Muscle layer of duodenum (tissue), 2 donors: ENCODE measurements around the gene KCNIP1.

Experiments used
- H3K27ac ChIP-seq: one replicate; pipeline ENCODE4 v1.7.0; 2013; ENCODE audit warnings: mild to moderate bottlenecking, low read length
- H3K27me3 ChIP-seq: one replicate; pipeline ENCODE4 v1.7.0; 2013; ENCODE audit warnings: low read depth, mild to moderate bottlenecking, control low read depth, low read length
- H3K36me3 ChIP-seq, 2 donors: one replicate each; pipeline ENCODE4 v1.7.0; 2013; ENCODE audit warnings: low read length in 2 of 2, control low read depth in 1 of 2, mild to moderate bottlenecking in 1 of 2; ENCODE audit not compliant: insufficient read depth in 2 of 2, control insufficient read depth in 1 of 2
- H3K4me1 ChIP-seq, 2 donors: one replicate each; pipeline ENCODE4 v1.7.0; 2013; ENCODE audit warnings: low read length in 2 of 2, mild to moderate bottlenecking in 2 of 2, control low read depth in 1 of 2, moderate library complexity in 1 of 2; ENCODE audit not compliant: insufficient read depth in 2 of 2, control insufficient read depth in 1 of 2
- H3K4me3 ChIP-seq, 2 donors: one replicate each; pipeline ENCODE4 v1.7.0; 2013; ENCODE audit warnings: low read length in 2 of 2, low read depth in 1 of 2, mild to moderate bottlenecking in 1 of 2
- H3K9me3 ChIP-seq, 2 donors: one replicate each; pipeline ENCODE4 v1.7.0; 2013; ENCODE audit warnings: low read length in 2 of 2, control low read depth in 1 of 2, mild to moderate bottlenecking in 1 of 2; ENCODE audit not compliant: control insufficient read depth in 1 of 2
- donor health status: healthy.

The KCNIP1 gene

GRCh38 chr5:170525470-170526211 is 21.8 kb downstream of the KCNIP1 start:
- Histone ChIP-seq H3K27ac (no peak overlapping the region), H3K27me3 (no peaks in the 10 kb centered on the region), H3K4me1 (peaks cover 0 to 9% of the 10 kb centered on the region in 2 donors)

DNA sequence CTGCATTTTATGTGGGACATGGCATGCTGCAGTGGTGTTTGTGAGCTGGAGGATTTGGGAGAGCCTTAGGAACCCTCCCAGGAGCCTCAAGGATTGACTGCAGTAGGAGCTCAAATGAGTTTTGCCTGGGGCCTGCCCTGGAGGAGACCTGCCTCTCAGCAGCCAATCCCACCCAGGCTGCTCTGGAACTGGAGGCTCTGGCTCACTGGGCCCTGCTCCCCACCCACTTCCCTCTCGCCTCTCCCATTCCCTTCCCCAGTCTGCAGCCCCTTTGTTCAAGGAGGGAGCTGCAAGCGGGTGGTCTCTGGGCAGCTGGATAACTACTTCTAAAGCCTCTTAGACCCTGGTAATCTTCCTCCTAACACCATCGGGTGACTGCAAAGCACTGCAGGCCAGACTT is 24.2 kb downstream of the KCNIP1 start:
- H3K27me3 ChIP-seq: no peaks in the 10 kb centered on the region
- no peak overlapping the region for H3K27ac ChIP-seq
- no peak overlapping the region for H3K4me3 ChIP-seq
- no peaks in the 10 kb centered on the region for H3K36me3 ChIP-seq
- no peaks in the 10 kb centered on the region for H3K9me3 ChIP-seq
- peaks cover 0 to 4% of the 10 kb centered on the region in 2 donors for H3K4me1 ChIP-seq

More at GRCh38 chr5:170525470-170526211, 21.8 kb downstream of the KCNIP1 start:
- H3K9me3 ChIP-seq: no peaks in the 10 kb centered on the region
- H3K4me3 ChIP-seq: no peak overlapping the region
- H3K36me3 ChIP-seq: no peaks in the 10 kb centered on the region

- no peaks in the 10 kb centered on the region for H3K27me3 ChIP-seq
- no peak overlapping the region for H3K4me3 ChIP-seq
- H3K9me3 ChIP-seq: no peaks in the 10 kb centered on the region
- no peak overlapping the region for H3K27ac ChIP-seq
- no peaks in the 10 kb centered on the region for H3K4me1 ChIP-seq
- no peaks in the 10 kb centered on the region for H3K36me3 ChIP-seq
Observed at GRCh38 chr5:170528976-170529375, 25.2 kb downstream of the KCNIP1 start.

DNA sequence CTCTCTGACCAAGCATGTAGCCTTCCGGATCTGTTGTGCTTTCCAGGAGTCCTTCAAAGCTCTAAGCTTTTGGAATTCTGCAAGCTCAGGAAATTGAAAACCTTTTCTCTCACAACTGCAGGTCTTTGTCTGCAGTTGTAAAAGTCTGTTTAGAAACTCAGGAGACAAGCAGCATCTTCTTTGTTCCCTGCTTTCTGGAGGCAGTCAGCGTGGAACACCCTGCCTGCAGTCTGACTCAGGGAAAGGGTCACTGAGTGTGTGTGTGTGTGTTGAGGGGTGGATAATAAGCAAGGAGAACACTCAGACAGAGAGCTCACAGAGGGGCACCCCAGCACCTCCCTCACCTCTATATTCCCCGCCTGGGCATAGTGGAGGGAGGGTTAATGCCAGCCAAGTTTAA is 29.1 kb downstream of the KCNIP1 start:
- Histone ChIP-seq H3K4me3 (no peak overlapping the region), H3K4me1 (no peaks in the 10 kb centered on the region), H3K9me3 (no peaks in the 10 kb centered on the region), H3K36me3 (no peaks in the 10 kb centered on the region), H3K27ac (no peak overlapping the region), H3K27me3 (no peaks in the 10 kb centered on the region)

DNA sequence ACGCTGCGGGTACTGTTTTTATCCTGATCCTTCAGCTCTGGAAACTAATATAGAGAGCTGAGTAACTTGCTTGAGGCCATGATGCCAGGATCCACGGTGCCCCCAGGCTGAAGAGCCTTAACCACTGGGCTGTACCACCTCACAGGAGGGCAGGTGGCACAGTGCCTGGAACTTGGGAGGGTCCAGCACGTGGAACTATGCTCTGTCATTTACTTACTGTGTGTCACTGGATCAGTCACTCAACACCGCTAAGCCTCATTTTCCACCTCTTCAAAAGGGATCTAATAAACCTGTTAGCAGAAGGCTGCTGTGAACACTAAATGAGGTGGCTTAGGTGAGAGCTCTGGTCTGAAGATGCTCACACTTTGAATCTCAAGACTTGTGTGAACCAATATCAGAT is 29.6 kb downstream of the KCNIP1 start:
- Histone ChIP-seq H3K4me3 (no peak overlapping the region), H3K36me3 (no peaks in the 10 kb centered on the region), H3K27ac (no peak overlapping the region), H3K9me3 (no peaks in the 10 kb centered on the region), H3K4me1 (no peaks in the 10 kb centered on the region), H3K27me3 (no peaks in the 10 kb centered on the region)

DNA sequence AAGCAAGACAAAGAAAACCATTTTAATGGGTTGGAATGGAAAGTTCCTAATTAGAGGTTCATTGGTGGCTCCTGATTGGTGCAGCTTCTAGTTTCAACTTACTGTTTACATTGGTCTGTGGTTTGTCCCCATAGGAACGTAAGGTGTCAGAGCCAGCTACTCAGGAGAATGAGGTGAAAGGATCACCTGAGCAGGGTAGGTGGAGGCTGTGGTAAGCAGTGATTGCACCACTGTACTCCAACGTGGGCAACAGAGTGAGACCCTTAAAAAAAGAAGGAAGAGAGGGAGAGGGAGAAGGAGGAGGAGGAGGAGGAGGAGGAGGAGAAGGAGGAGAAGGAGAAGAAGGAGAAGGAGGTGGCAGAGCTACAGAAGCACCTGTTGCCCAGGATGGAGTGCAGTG is 30.4 kb downstream of the KCNIP1 start:
- Histone ChIP-seq H3K27me3 (no peaks in the 10 kb centered on the region), H3K27ac (no peak overlapping the region), H3K4me1 (no peaks in the 10 kb centered on the region), H3K4me3 (no peak overlapping the region), H3K9me3 (no peaks in the 10 kb centered on the region), H3K36me3 (no peaks in the 10 kb centered on the region)

DNA sequence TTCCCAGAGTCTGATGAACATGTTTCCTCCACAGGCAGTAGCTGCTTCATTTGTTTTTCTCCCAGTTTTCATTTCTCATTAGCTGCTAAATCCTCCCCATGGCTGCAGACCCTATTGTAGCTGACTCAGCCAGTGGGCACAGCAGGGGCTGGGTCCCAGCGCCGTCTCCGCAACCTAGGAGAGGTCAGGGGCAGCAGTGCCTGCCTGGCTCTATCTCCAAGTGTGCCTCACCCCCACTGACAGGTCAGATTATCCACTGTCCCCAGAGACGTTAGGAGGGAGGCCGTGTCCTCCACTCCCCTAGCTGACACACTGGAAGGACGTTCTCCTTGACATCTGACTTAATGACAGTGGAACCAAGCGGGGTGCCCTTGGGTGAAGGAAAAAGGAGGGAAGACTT is 31.1 kb downstream of the KCNIP1 start:
- Histone ChIP-seq H3K36me3 (no peaks in the 10 kb centered on the region), H3K27ac (no peak overlapping the region), H3K9me3 (no peaks in the 10 kb centered on the region), H3K27me3 (no peaks in the 10 kb centered on the region), H3K4me1 (no peaks in the 10 kb centered on the region), H3K4me3 (no peak overlapping the region)

GRCh38 chr5:170536525-170536924 is 32.7 kb downstream of the KCNIP1 start:
- no peaks in the 10 kb centered on the region for H3K27me3 ChIP-seq
- no peaks in the 10 kb centered on the region for H3K4me1 ChIP-seq

DNA sequence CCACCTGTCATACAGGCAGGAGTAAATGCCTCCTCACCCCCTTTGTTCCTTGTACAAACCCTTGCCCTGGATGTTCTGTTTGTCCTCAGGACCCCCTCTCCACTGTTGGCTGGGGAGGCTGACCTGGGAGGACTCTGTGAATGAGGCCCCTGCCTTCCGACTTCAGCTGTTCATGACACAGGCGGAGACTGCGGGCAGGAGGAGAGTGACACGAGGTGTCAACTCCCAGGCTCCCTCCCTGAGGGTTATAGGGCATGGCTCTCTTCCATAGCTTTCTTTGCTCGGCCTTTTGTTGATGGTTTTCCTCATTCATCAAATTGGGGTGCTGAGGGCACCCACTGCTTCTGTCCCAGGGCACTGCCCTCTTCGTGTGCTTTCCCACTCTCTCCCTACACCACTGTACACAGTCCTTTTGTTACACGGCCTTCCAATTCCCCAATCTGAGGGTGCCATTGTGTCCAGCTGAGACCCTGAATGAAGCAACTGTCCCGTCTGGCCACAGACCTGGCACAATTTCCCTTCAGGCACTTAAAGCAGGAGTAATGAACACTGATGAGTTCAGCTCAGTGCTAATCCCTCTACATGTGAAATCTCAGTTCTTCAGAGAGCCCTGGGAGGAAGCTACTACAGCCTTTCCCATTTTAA is 33.8 kb downstream of the KCNIP1 start:
- no peaks in the 10 kb centered on the region for H3K4me1 ChIP-seq
- no peak overlapping the region for H3K27ac ChIP-seq
- H3K4me3 ChIP-seq: no peak overlapping the region
- H3K27me3 ChIP-seq: no peaks in the 10 kb centered on the region
- no peaks in the 10 kb centered on the region for H3K36me3 ChIP-seq
- H3K9me3 ChIP-seq: no peaks in the 10 kb centered on the region

More at GRCh38 chr5:170536525-170536924, 32.7 kb downstream of the KCNIP1 start:
- Histone ChIP-seq H3K27ac (no peak overlapping the region), H3K9me3 (no peaks in the 10 kb centered on the region), H3K4me3 (no peak overlapping the region), H3K36me3 (no peaks in the 10 kb centered on the region)

DNA sequence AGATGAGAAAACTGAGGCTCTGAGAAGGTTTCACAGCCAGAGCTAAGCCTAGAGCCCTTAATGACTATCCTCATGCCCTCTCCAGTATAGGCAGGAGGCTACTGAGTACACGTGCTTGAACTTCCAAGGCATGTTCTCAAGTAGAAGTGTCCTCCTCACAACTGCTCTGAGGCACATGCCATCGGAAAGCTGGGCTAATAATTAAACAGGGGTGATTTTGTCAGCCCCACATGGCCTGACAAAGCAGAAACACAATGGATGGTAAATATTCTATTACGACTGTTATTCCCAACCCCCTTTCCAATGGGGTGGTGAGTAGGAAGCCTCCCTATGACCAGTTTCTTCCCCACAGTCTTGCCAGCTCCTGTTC is 34.3 kb downstream of the KCNIP1 start:
- Histone ChIP-seq H3K27ac (no peak overlapping the region), H3K4me1 (no peaks in the 10 kb centered on the region), H3K4me3 (no peak overlapping the region), H3K36me3 (no peaks in the 10 kb centered on the region), H3K9me3 (no peaks in the 10 kb centered on the region), H3K27me3 (no peaks in the 10 kb centered on the region)

GRCh38 chr5:170538696-170539586 is 35.1 kb downstream of the KCNIP1 start:
- no peaks in the 10 kb centered on the region for H3K27me3 ChIP-seq
- no peaks in the 10 kb centered on the region for H3K36me3 ChIP-seq
- no peak overlapping the region for H3K4me3 ChIP-seq
- no peaks in the 10 kb centered on the region for H3K4me1 ChIP-seq
- H3K9me3 ChIP-seq: no peaks in the 10 kb centered on the region
- no peak overlapping the region for H3K27ac ChIP-seq
